ENCODE measurements around the gene WWC2. TPM values are rescaled to one million over a fixed set of nuclear protein-coding genes. Genes with fewer than 3 reads are reported as not detected.
"Not testable (repeated sequence)": the region's sequence is repeated elsewhere in the genome, so short reads cannot be mapped to it uniquely, and the experiment has no call there.

The WWC2 gene
- total RNA-seq, 2 experiments from 2014 or later, result not detected

- CTCF ChIA-PET (ENCODE audit: unreplicated experiment), result no interaction called here
- intact Hi-C loops (cut with micrococcal nuclease; ENCODE audit: unreplicated experiment), result no loop called here
- no peaks in the 10 kb centered on the region for H3K9me3 ChIP-seq (ENCODE audit: low read length)
- H3K36me3 ChIP-seq (ENCODE audit: insufficient read depth, low read length), result no peaks in the 10 kb centered on the region
- no peak for DNase-seq (ENCODE audit: low spot score)
- no TSS peak for BruUV-seq (replicated peaks)
- no peak overlapping the region for H3K4me3 ChIP-seq (ENCODE audit: low read depth, low read length, poor library complexity, severe bottlenecking)
- no peaks in the 10 kb centered on the region for H3K4me1 ChIP-seq (ENCODE audit: insufficient read depth, low read length, poor library complexity, severe bottlenecking)
- POLR2A ChIA-PET, result interaction anchor here (0.6 to 0.8 kb wide), 2 partner anchors 286 to 669 kb away, joined by 3 read pairs; no protein-coding TSS in a partner anchor
- H4K20me1 ChIP-seq (ENCODE audit: insufficient read depth, low read length), result no peaks in the 10 kb centered on the region
- H2AFZ ChIP-seq (ENCODE audit: low read length), result no peak overlapping the region
- H3K27ac ChIP-seq (ENCODE audit: low read depth, low read length, poor library complexity, severe bottlenecking), result no peak overlapping the region
- H3K9me2 ChIP-seq (ENCODE audit: insufficient read depth, low read length), result no peaks in the 10 kb centered on the region
- no peak overlapping the region for H3K4me2 ChIP-seq (ENCODE audit: low read length)
- TF ChIP-seq CTCF (conservative IDR thresholded peaks at IDR 0.05; ENCODE audit: low read length), result no peak
- TF ChIP-seq EZH2phosphoT487 (IDR thresholded peaks at IDR 0.05; ENCODE audit: borderline replicate concordance, low read depth, low read length), result no peak
- H3K79me2 ChIP-seq (ENCODE audit: insufficient read depth, low read depth, low read length), result no peaks in the 10 kb centered on the region
Measured at GRCh38 chr4:183323295-183323694, 224.2 kb downstream of the WWC2 start.

GRCh38 chr4:183324056-183324455 lies 225.0 kb downstream of the WWC2 start:
- DNase-seq (ENCODE audit: low spot score); H2AFZ ChIP-seq (ENCODE audit: low read length); H3K9me3 ChIP-seq (ENCODE audit: low read length); H3K27ac ChIP-seq (ENCODE audit: low read depth, low read length, poor library complexity, severe bottlenecking); BruUV-seq (replicated peaks); POLR2A ChIA-PET; H3K9me2 ChIP-seq (ENCODE audit: insufficient read depth, low read length); intact Hi-C loops (cut with micrococcal nuclease; ENCODE audit: unreplicated experiment); H4K20me1 ChIP-seq (ENCODE audit: insufficient read depth, low read length); H3K4me3 ChIP-seq (ENCODE audit: low read depth, low read length, poor library complexity, severe bottlenecking); CTCF ChIA-PET (ENCODE audit: unreplicated experiment); H3K4me2 ChIP-seq (ENCODE audit: low read length); H3K79me2 ChIP-seq (ENCODE audit: insufficient read depth, low read depth, low read length); H3K4me1 ChIP-seq (ENCODE audit: insufficient read depth, low read length, poor library complexity, severe bottlenecking); H3K36me3 ChIP-seq (ENCODE audit: insufficient read depth, low read length): not testable (repeated sequence)

- no peak overlapping the region for H3K27ac ChIP-seq (ENCODE audit: low read depth, low read length, poor library complexity, severe bottlenecking)
- CTCF ChIA-PET (ENCODE audit: unreplicated experiment), result no interaction called here
- no peaks in the 10 kb centered on the region for H3K36me3 ChIP-seq (ENCODE audit: insufficient read depth, low read length)
- H2AFZ ChIP-seq (ENCODE audit: low read length), result no peak overlapping the region
- no peaks in the 10 kb centered on the region for H3K4me1 ChIP-seq (ENCODE audit: insufficient read depth, low read length, poor library complexity, severe bottlenecking)
- H3K9me2 ChIP-seq (ENCODE audit: insufficient read depth, low read length), result no peaks in the 10 kb centered on the region
- H3K79me2 ChIP-seq (ENCODE audit: insufficient read depth, low read depth, low read length), result no peaks in the 10 kb centered on the region
- POLR2A ChIA-PET, result interaction anchor here (0.6 kb wide), 1 partner anchor 58 kb away, joined by 11 read pairs; no protein-coding TSS in a partner anchor
- no peaks in the 10 kb centered on the region for H4K20me1 ChIP-seq (ENCODE audit: insufficient read depth, low read length)
- BruUV-seq (replicated peaks), result no TSS peak
- no peak overlapping the region for H3K4me2 ChIP-seq (ENCODE audit: low read length)
- DNase-seq (ENCODE audit: low spot score), result no peak
- no peak overlapping the region for H3K4me3 ChIP-seq (ENCODE audit: low read depth, low read length, poor library complexity, severe bottlenecking)
- no peaks in the 10 kb centered on the region for H3K9me3 ChIP-seq (ENCODE audit: low read length)
- intact Hi-C loops (cut with micrococcal nuclease; ENCODE audit: unreplicated experiment), result no loop called here
- TF ChIP-seq EZH2phosphoT487 (IDR thresholded peaks at IDR 0.05; ENCODE audit: borderline replicate concordance, low read depth, low read length), result no peak
- no peak for TF ChIP-seq CTCF (conservative IDR thresholded peaks at IDR 0.05; ENCODE audit: low read length)
Measured at GRCh38 chr4:183324619-183325018, 225.6 kb downstream of the WWC2 start.

- H3K36me3 ChIP-seq (ENCODE audit: insufficient read depth, low read length); H3K4me3 ChIP-seq (ENCODE audit: low read depth, low read length, poor library complexity, severe bottlenecking); H3K9me3 ChIP-seq (ENCODE audit: low read length); CTCF ChIA-PET (ENCODE audit: unreplicated experiment); H3K27ac ChIP-seq (ENCODE audit: low read depth, low read length, poor library complexity, severe bottlenecking); H3K4me2 ChIP-seq (ENCODE audit: low read length); intact Hi-C loops (cut with micrococcal nuclease; ENCODE audit: unreplicated experiment); H3K79me2 ChIP-seq (ENCODE audit: insufficient read depth, low read depth, low read length); H4K20me1 ChIP-seq (ENCODE audit: insufficient read depth, low read length); H3K4me1 ChIP-seq (ENCODE audit: insufficient read depth, low read length, poor library complexity, severe bottlenecking); H3K9me2 ChIP-seq (ENCODE audit: insufficient read depth, low read length); H2AFZ ChIP-seq (ENCODE audit: low read length); DNase-seq (ENCODE audit: low spot score); POLR2A ChIA-PET; BruUV-seq (replicated peaks): not testable (repeated sequence)
Measured at GRCh38 chr4:183326387-183326786, 227.3 kb downstream of the WWC2 start.
